ENCODE measurements around the gene ENTPD6. TPM values are rescaled to one million over a fixed set of nuclear protein-coding genes. Genes with fewer than 3 reads are reported as not detected.
A peak's percentile ranks its signal among the peaks of the same experiment; 100 is the strongest.

ENTPD6 gene
- 70.0 and 73.4 TPM in 2 replicates for total RNA-seq
- long read RNA-seq, partial matches to known transcripts = 8 of 21 reads
- long read RNA-seq, other reads (novel, unspliced or antisense) = 10 of 21 reads

- peaks cover 3% of the 10 kb centered on the region for H3K27me3 Mint-ChIP-seq (ENCODE audit: low read depth)
- peaks cover 34% of the 10 kb centered on the region for H3K4me1 Mint-ChIP-seq
- peak; percentile 95 for DNase-seq (ENCODE audit: low read depth, low spot score)
- no peaks in the 10 kb centered on the region for H3K9me3 Mint-ChIP-seq
- peak within 1 kb of the TSS; percentile 70 for H3K27ac Mint-ChIP-seq (ENCODE audit: unreplicated experiment)
- no peak for TF ChIP-seq CTCF (conservative IDR thresholded peaks at IDR 0.05)
- H3K36me3 Mint-ChIP-seq (ENCODE audit: low read depth) = no peaks in the 10 kb centered on the region
- peak within 1 kb of the TSS; percentile 87 for H3K4me3 Mint-ChIP-seq
Measured at GRCh38 chr20:25195014-25195961, at the start of gene ENTPD6. Gene ENTPD6 (plus strand): TSS chr20:25195712. CDS start chr20:25206537, 10,825 bp downstream.

- no peak overlapping the region for H3K4me3 Mint-ChIP-seq
- no peaks in the 10 kb centered on the region for H3K9me3 Mint-ChIP-seq
- no peak for DNase-seq (ENCODE audit: low read depth, low spot score)
- no peaks in the 10 kb centered on the region for H3K36me3 Mint-ChIP-seq (ENCODE audit: low read depth)
- H3K27me3 Mint-ChIP-seq (ENCODE audit: low read depth) = peaks cover 24% of the 10 kb centered on the region
- no peak for TF ChIP-seq CTCF (conservative IDR thresholded peaks at IDR 0.05)
- H3K4me1 Mint-ChIP-seq = peaks cover 18% of the 10 kb centered on the region
- no peak overlapping the region for H3K27ac Mint-ChIP-seq (ENCODE audit: unreplicated experiment)
Measured at GRCh38 chr20:25146976-25147375, 48.5 kb upstream of the ENTPD6 start.

GRCh38 chr20:25147716-25148115, 47.8 kb upstream of the ENTPD6 start:
- Mint-ChIP-seq H3K27me3 (ENCODE audit: low read depth) (peaks cover 30% of the 10 kb centered on the region), H3K9me3 (no peaks in the 10 kb centered on the region), H3K36me3 (ENCODE audit: low read depth) (no peaks in the 10 kb centered on the region), H3K4me1 (peaks cover 22% of the 10 kb centered on the region), H3K27ac (ENCODE audit: unreplicated experiment) (no peak overlapping the region), H3K4me3 (no peak overlapping the region)
- no peak for DNase-seq (ENCODE audit: low read depth, low spot score)
- TF ChIP-seq CTCF (conservative IDR thresholded peaks at IDR 0.05) = no peak

- TF ChIP-seq CTCF (conservative IDR thresholded peaks at IDR 0.05) = no peak
- Mint-ChIP-seq H3K9me3 (no peaks in the 10 kb centered on the region), H3K36me3 (ENCODE audit: low read depth) (no peaks in the 10 kb centered on the region), H3K27ac (ENCODE audit: unreplicated experiment) (no peak overlapping the region), H3K27me3 (ENCODE audit: low read depth) (peaks cover 30% of the 10 kb centered on the region), H3K4me1 (peaks cover 22% of the 10 kb centered on the region), H3K4me3 (no peak overlapping the region)
- DNase-seq (ENCODE audit: low read depth, low spot score) = no peak
Measured at GRCh38 chr20:25148181-25148981, 47.1 kb upstream of the ENTPD6 start.

GRCh38 chr20:25148982-25149846, 46.3 kb upstream of the ENTPD6 start:
- no peak for TF ChIP-seq CTCF (conservative IDR thresholded peaks at IDR 0.05)
- Mint-ChIP-seq H3K4me3 (no peak overlapping the region), H3K4me1 (peaks cover 22% of the 10 kb centered on the region), H3K27me3 (ENCODE audit: low read depth) (peaks cover 29% of the 10 kb centered on the region), H3K9me3 (no peaks in the 10 kb centered on the region), H3K36me3 (ENCODE audit: low read depth) (no peaks in the 10 kb centered on the region), H3K27ac (ENCODE audit: unreplicated experiment) (no peak overlapping the region)
- DNase-seq (ENCODE audit: low read depth, low spot score) = no peak
